ENCODE data around the gene RND3.

RND3 gene

GRCh38 chr2:150431561-150432311, 55.7 kb downstream of the RND3 start:
- WGBS, result 100% methylated on average over 1 of the region's 1 CpG

GRCh38 chr2:150429384-150429961, 58.0 kb downstream of the RND3 start:
- H3K4me1 ChIP-seq (ENCODE audit: insufficient read depth, low read length), result peaks cover 18% of the 10 kb centered on the region
- no peak overlapping the region for H3K4me3 ChIP-seq (ENCODE audit: low read length)
- no peaks in the 10 kb centered on the region for H3K9me3 ChIP-seq (ENCODE audit: insufficient read depth, low read depth, low read length)
- no peaks in the 10 kb centered on the region for H3K27me3 ChIP-seq (ENCODE audit: insufficient read depth, low read length)
- no peaks in the 10 kb centered on the region for H3K36me3 ChIP-seq (ENCODE audit: insufficient read depth, low read length)
- 91% methylated on average over 3 of the region's 3 CpGs for WGBS
- no peak overlapping the region for H3K9ac ChIP-seq (ENCODE audit: low read depth, low read length)
- no peak overlapping the region for H3K27ac ChIP-seq (ENCODE audit: low read depth, low read length)

More at GRCh38 chr2:150431561-150432311, 55.7 kb downstream of the RND3 start:
- H3K4me3 ChIP-seq (ENCODE audit: low read length), result no peak overlapping the region
- no peaks in the 10 kb centered on the region for H3K36me3 ChIP-seq (ENCODE audit: insufficient read depth, low read length)
- peaks cover 11% of the 10 kb centered on the region for H3K4me1 ChIP-seq (ENCODE audit: insufficient read depth, low read length)
- H3K27me3 ChIP-seq (ENCODE audit: insufficient read depth, low read length), result no peaks in the 10 kb centered on the region
- no peaks in the 10 kb centered on the region; the same call in 1 of the 2 replicates for H3K9me3 ChIP-seq (ENCODE audit: insufficient read depth, low read depth, low read length)
- H3K9ac ChIP-seq (ENCODE audit: low read depth, low read length), result no peak overlapping the region
- no peak overlapping the region for H3K27ac ChIP-seq (ENCODE audit: low read depth, low read length)

- H3K9me3 ChIP-seq (ENCODE audit: insufficient read depth, low read depth, low read length), result no peaks in the 10 kb centered on the region
- whole genome bisulfite sequencing, result 90% methylated on average over 1 of the region's 2 CpGs
- no peak overlapping the region for H3K9ac ChIP-seq (ENCODE audit: low read depth, low read length)
- no peaks in the 10 kb centered on the region for H3K36me3 ChIP-seq (ENCODE audit: insufficient read depth, low read length)
- no peak overlapping the region for H3K27ac ChIP-seq (ENCODE audit: low read depth, low read length)
- no peak overlapping the region for H3K4me3 ChIP-seq (ENCODE audit: low read length)
- H3K27me3 ChIP-seq (ENCODE audit: insufficient read depth, low read length), result no peaks in the 10 kb centered on the region
- peaks cover 18% of the 10 kb centered on the region for H3K4me1 ChIP-seq (ENCODE audit: insufficient read depth, low read length)
Observed at GRCh38 chr2:150428641-150429040, 58.8 kb downstream of the RND3 start.

- peaks cover 18% of the 10 kb centered on the region for H3K4me1 ChIP-seq (ENCODE audit: insufficient read depth, low read length)
- no peak overlapping the region for H3K4me3 ChIP-seq (ENCODE audit: low read length)
- no peak overlapping the region for H3K27ac ChIP-seq (ENCODE audit: low read depth, low read length)
- WGBS, result 95% methylated on average over 3 of the region's 3 CpGs
- no peak overlapping the region for H3K9ac ChIP-seq (ENCODE audit: low read depth, low read length)
- H3K27me3 ChIP-seq (ENCODE audit: insufficient read depth, low read length), result no peaks in the 10 kb centered on the region
- no peaks in the 10 kb centered on the region for H3K9me3 ChIP-seq (ENCODE audit: insufficient read depth, low read depth, low read length)
- H3K36me3 ChIP-seq (ENCODE audit: insufficient read depth, low read length), result no peaks in the 10 kb centered on the region
Observed at GRCh38 chr2:150427298-150427697, 60.2 kb downstream of the RND3 start.

GRCh38 chr2:150426724-150427123, 60.7 kb downstream of the RND3 start:
- no peaks in the 10 kb centered on the region for H3K36me3 ChIP-seq (ENCODE audit: insufficient read depth, low read length)
- H3K9me3 ChIP-seq (ENCODE audit: insufficient read depth, low read depth, low read length), result no peaks in the 10 kb centered on the region
- H3K4me1 ChIP-seq (ENCODE audit: insufficient read depth, low read length), result peaks cover 18% of the 10 kb centered on the region
- no peak overlapping the region for H3K4me3 ChIP-seq (ENCODE audit: low read length)
- H3K9ac ChIP-seq (ENCODE audit: low read depth, low read length), result no peak overlapping the region
- 75% methylated on average over 4 of the region's 4 CpGs for WGBS
- H3K27ac ChIP-seq (ENCODE audit: low read depth, low read length), result no peak overlapping the region
- no peaks in the 10 kb centered on the region for H3K27me3 ChIP-seq (ENCODE audit: insufficient read depth, low read length)

GRCh38 chr2:150426315-150426714, 61.2 kb downstream of the RND3 start:
- Histone ChIP-seq H3K9me3 (ENCODE audit: insufficient read depth, low read depth, low read length) (no peaks in the 10 kb centered on the region), H3K36me3 (ENCODE audit: insufficient read depth, low read length) (no peaks in the 10 kb centered on the region), H3K27ac (ENCODE audit: low read depth, low read length) (no peak overlapping the region), H3K4me1 (ENCODE audit: insufficient read depth, low read length) (peaks cover 18% of the 10 kb centered on the region), H3K9ac (ENCODE audit: low read depth, low read length) (no peak overlapping the region), H3K4me3 (ENCODE audit: low read length) (no peak overlapping the region), H3K27me3 (ENCODE audit: insufficient read depth, low read length) (no peaks in the 10 kb centered on the region)
- 100% methylated on average over 2 of the region's 2 CpGs for WGBS

- Histone ChIP-seq H3K27me3 (ENCODE audit: insufficient read depth, low read length) (no peaks in the 10 kb centered on the region), H3K27ac (ENCODE audit: low read depth, low read length) (no peak overlapping the region), H3K36me3 (ENCODE audit: insufficient read depth, low read length) (no peaks in the 10 kb centered on the region), H3K4me3 (ENCODE audit: low read length) (no peak overlapping the region), H3K9ac (ENCODE audit: low read depth, low read length) (no peak overlapping the region), H3K9me3 (ENCODE audit: insufficient read depth, low read depth, low read length) (no peaks in the 10 kb centered on the region), H3K4me1 (ENCODE audit: insufficient read depth, low read length) (peaks cover 18% of the 10 kb centered on the region)
- 89% methylated on average over 22 of the region's 22 CpGs for WGBS
Observed at GRCh38 chr2:150425121-150425955, 62.1 kb downstream of the RND3 start.

GRCh38 chr2:150424406-150424805, 63.1 kb downstream of the RND3 start:
- no peak overlapping the region for H3K9ac ChIP-seq (ENCODE audit: low read depth, low read length)
- H3K27ac ChIP-seq (ENCODE audit: low read depth, low read length), result no peak overlapping the region
- H3K9me3 ChIP-seq (ENCODE audit: insufficient read depth, low read depth, low read length), result no peaks in the 10 kb centered on the region
- no peaks in the 10 kb centered on the region for H3K36me3 ChIP-seq (ENCODE audit: insufficient read depth, low read length)
- H3K4me1 ChIP-seq (ENCODE audit: insufficient read depth, low read length), result peaks cover 18% of the 10 kb centered on the region
- H3K27me3 ChIP-seq (ENCODE audit: insufficient read depth, low read length), result no peaks in the 10 kb centered on the region
- WGBS, result 96% methylated on average over 6 of the region's 6 CpGs
- no peak overlapping the region for H3K4me3 ChIP-seq (ENCODE audit: low read length)

- Histone ChIP-seq H3K27ac (ENCODE audit: low read depth, low read length) (no peak overlapping the region), H3K4me1 (ENCODE audit: insufficient read depth, low read length) (0 out of 2 replicates have a peak, but pooled peaks cover 6% of the 10 kb centered on the region), H3K4me3 (ENCODE audit: low read length) (no peak overlapping the region), H3K27me3 (ENCODE audit: insufficient read depth, low read length) (no peaks in the 10 kb centered on the region), H3K9me3 (ENCODE audit: insufficient read depth, low read depth, low read length) (no peaks in the 10 kb centered on the region), H3K9ac (ENCODE audit: low read depth, low read length) (no peak overlapping the region), H3K36me3 (ENCODE audit: insufficient read depth, low read length) (no peaks in the 10 kb centered on the region)
Observed at GRCh38 chr2:150421126-150421651, 66.3 kb downstream of the RND3 start.

GRCh38 chr2:150418916-150419315, 68.6 kb downstream of the RND3 start:
- WGBS, result no CpG with 5 or more reads among the region's 1 CpG
- H3K4me1 ChIP-seq (ENCODE audit: insufficient read depth, low read length), result no peaks in the 10 kb centered on the region
- H3K9ac ChIP-seq (ENCODE audit: low read depth, low read length), result no peak overlapping the region
- no peaks in the 10 kb centered on the region for H3K36me3 ChIP-seq (ENCODE audit: insufficient read depth, low read length)
- no peak overlapping the region for H3K4me3 ChIP-seq (ENCODE audit: low read length)
- no peak overlapping the region for H3K27ac ChIP-seq (ENCODE audit: low read depth, low read length)
- H3K9me3 ChIP-seq (ENCODE audit: insufficient read depth, low read depth, low read length), result no peaks in the 10 kb centered on the region
- no peaks in the 10 kb centered on the region for H3K27me3 ChIP-seq (ENCODE audit: insufficient read depth, low read length)
